SKM-1 (cell line): Measurements from ENCODE around the gene CSTF2T.

Experiments
- DNase-seq: peaks from one replicate; lab custom pipeline; 2025; ENCODE audit not compliant: unreplicated experiment; lab: John Stamatoyannopoulos, UW

Gene CSTF2T

DNA sequence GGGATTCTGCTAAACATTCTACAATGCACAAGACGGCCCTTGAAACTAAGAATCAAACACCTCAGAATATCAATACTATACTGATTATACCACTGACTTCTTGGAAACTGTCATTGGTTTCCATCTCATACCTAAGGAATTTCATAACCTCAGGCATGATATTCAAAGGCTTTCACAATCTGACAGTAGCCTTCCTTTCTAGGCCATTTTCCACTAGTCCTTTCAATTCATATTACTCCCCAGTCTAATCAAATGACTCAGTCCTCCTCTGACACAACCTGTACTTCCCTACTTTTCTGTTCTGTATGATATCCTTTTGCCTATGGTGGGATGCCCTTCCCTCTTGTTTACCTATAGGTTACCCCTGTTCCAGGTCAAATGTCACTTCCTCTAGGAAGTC is 48.3 kb downstream of the CSTF2T start:
- no peak for DNase-seq

DNA sequence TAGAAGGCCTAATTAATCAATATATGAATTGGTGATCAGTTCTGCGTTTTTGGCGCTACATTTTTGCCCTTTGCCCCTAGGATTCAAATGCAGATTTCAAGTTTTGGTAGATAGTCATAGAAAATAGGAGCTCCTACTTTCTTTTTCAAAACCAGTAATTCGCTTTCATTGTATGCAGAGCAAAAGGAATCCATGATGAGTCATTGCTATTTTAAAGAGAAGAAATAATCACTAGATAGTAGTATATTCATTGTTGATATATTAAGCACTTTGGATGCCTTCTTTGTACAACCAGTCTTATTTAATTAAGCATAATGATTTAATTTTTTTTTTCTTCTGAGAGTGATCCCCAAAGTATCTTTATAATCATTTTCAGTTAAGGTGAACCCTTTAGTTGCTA is 50.3 kb downstream of the CSTF2T start:
- DNase-seq, result no peak
